ENCODE data around the gene MSH6.

GRCh38 chr2:47822518-47822917 lies 39.6 kb downstream of the MSH6 start:
- TF ChIP-seq POLR2AphosphoS5 (IDR thresholded peaks at IDR 0.05; ENCODE audit: low read depth, low read length): no peak
- no peak for TF ChIP-seq CTCF (IDR thresholded peaks at IDR 0.05)
- TF ChIP-seq REST (IDR thresholded peaks at IDR 0.05; ENCODE audit: insufficient read depth in 1 of 2, low read depth in 2 of 2, low read length in 1 of 2): no peak
- no peak for TF ChIP-seq SIN3A (IDR thresholded peaks at IDR 0.05; ENCODE audit: borderline replicate concordance, insufficient read depth, low read depth, low read length)
